GM18526 (cell line): ENCODE measurements around the gene ADCY2.

Experiments
- POLR2A ChIP-seq: IDR thresholded peaks from 3 replicates; pipeline ENCODE4 v1.6.1; 2011; ENCODE audit not compliant: insufficient read length; ENCODE audit errors: extremely low read depth

The ADCY2 gene

DNA sequence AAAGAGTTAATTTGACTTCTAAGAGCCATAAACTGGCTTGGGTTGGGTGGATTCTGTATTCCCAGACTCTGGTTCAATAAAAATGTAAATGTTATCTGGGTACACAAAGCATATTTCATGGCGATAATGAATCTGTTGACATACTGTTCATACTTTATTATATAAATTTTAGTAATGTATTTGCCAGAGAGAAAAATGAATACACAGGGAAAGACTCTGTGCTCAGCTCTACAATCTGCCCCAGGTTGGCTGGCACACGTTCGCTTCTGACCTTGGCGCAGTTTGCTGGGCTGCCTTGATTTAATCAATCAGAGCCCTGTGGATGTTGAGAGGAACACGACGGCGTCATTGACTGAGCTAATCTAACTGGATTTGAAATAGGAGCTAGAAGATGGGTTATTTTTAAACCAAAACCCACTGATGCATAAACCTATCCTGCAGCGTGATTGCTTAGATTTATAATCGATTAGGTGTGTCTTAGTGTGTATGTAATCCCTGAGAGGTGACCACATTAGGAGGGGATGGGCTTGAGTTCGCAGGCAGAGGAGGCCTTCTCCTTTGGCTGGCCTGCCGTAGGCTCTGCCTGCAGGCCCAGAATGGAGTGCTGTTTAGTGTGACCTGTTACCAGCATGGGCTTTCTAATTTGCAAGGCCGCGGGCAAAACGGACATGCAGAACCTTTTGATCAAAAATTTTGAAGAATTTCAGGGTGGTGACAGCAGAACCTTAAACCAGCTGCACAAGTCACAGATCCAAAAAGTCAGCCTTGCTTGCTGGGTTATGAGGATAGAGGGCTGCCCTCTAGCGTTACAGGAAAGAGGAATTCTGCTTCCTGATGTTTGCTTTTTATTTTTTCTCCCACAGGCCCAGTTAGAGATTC is 3.9 kb upstream of the ADCY2 start:
- TF ChIP-seq POLR2A, result no peak

DNA sequence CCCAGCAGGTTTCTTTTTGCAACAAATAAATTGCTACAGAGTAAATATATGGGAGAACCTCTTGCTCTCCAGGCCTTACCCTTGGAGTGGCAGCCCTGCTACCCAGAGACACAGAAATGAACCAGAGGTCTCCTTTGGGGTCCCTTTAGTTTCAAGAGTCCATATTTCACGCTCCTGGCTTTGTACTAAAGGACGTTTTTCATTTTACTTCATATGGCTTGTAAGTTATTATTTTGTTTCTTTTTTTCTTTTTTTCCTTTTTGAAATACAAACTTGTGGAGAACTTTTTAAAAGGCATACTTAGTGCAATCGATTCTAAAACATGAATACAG is 3.3 kb upstream of the ADCY2 start:
- no peak for TF ChIP-seq POLR2A

DNA sequence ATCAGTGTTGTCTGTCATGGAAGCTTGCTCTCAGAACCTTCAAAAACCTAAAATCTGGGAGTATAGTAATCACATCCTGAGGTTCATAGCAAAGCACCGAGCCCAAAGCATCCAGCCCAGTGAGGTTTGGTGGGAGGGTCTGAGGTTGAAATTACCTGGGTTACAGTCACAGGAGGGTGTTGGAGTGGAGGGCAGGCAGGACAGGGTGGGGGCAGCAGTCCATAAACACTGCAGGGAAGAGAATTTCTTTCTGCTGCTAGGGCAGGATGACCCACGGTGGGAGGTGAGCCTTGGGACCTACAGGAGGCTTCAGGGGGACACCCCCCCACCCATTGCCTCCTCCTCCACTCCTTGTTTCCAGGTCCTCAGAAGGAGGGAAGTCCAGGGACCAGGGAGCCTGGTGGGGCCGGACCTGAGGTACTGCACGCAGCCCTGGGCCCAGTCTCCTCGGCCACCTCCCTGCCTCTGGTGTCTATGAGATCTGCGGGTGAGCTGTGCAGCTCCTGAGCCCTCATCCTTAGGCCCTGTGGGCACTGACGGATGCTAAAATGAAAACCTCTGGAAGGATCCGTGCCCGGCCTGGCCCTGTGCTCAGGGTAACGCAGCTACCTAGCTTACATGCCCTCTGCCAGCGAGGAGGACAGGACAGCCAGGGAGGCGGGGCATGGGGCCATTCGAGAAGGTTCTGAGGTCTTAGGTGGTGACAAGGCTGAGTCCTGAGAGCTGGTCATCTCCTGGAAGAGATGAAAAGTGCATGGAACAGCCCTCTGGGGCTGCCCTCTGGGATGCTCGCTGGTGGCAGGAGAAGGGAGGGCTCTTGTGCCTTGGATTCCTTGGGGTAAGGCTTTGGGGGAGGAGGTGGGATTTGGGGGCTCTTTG is 1.8 kb upstream of the ADCY2 start:
- no peak for TF ChIP-seq POLR2A

DNA sequence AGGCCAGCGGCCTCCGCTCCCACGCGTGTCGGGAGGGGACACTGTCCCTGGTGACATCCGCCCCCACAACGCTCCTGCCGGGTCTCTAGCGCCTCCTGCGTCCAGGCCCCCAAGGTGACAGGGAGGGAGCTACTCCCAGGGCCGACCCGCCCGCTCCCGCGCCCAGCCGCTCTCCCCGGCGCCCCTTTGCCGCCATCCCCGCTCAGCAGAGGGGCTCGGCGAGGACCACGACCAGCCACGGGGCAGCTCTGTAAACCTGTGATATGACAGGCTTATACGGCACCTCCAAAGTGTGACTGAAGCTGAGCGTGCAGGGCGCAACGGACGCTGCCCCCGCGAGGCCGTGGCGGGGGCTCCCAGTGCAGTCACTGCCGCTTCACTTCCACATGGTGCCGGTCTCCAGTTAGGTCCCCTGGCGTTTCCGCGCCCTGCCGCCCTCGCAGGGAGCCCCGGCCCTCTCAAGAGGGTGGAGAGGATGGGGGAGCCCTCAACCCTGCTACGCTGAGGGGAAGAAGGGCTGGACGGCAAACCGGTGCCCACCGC is 978 bp upstream of the ADCY2 start:
- TF ChIP-seq POLR2A, result no peak

DNA sequence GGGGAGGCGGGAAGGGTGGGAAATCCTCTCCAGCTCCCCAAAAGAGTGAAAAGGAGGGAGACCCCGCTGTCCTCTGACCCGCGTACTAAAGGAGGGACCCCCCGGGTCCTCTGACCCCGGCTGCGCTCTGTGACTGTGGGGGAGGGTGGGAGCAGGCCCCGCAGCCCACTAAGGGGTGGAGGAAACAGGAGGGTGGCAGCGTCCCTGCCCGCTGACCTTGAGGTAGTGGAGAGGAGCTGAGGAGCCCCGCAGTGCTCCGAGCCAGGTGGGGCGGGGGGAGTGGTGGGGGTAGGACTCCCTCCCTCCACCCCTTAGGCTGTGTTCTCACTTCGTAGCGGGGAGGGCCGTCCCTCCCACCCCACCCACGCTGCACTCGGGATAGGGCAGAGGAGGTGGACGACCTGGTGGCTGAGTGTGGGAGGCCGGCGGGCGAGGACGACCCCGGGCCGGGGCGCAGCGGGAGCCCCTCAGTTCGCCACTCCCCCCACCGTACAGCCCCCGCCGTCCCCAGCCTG is 449 bp upstream of the ADCY2 start:
- TF ChIP-seq POLR2A, result no peak

DNA sequence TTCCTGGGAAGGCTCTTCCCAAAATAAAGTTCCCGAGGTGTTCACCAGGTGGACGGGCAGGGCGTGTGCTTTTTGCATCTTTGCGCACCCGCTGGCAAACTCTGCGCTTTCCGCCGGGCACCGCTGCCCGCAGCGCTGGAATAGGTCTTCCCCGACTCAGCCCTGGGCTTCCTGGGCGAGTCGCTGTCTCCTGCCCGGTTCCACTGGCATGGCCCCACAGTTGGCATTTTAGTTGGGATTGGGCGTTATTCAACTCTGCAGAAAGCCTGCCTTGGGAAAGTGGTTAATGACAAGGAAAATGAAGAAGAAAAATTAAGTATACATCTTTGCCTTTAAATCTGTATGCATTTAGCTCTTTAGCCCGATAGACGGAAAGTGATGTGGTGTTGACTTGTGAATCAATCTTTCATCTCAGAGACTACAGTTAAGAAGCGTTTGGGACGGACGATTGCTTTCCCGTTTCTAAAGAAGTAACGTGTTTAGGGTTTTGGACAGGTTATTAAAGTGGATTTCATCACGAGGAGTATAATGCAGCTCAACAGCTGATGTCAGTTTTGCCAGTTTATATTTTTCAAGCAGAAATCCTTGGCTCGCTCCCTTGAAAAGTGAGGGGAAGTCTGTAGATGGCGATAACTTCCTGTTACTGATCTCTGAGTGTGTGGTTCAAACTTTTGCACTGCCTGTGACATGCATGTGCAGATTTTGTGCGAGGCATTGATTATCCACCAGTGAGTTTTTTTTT is 946 bp downstream of the ADCY2 start:
- TF ChIP-seq POLR2A, result no peak

DNA sequence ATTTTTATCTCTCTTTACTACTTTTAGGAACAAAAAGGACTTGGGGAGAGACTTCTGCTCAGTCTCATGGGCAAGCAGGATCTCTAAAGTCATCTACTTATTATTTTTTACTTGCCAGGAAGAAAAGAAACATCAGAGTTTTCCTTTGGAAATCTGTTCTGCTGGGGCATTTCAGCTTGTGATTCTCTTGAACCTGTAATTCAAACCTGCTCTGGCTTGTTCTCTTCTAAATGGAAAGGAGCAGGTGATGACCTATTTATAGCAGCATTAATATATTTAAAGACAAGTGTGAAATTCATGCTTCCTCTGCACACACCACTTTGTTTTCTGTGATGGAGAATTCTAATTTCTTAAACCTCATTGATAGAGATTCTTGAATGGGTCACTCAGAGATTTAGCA is 2.0 kb downstream of the ADCY2 start:
- no peak for TF ChIP-seq POLR2A

DNA sequence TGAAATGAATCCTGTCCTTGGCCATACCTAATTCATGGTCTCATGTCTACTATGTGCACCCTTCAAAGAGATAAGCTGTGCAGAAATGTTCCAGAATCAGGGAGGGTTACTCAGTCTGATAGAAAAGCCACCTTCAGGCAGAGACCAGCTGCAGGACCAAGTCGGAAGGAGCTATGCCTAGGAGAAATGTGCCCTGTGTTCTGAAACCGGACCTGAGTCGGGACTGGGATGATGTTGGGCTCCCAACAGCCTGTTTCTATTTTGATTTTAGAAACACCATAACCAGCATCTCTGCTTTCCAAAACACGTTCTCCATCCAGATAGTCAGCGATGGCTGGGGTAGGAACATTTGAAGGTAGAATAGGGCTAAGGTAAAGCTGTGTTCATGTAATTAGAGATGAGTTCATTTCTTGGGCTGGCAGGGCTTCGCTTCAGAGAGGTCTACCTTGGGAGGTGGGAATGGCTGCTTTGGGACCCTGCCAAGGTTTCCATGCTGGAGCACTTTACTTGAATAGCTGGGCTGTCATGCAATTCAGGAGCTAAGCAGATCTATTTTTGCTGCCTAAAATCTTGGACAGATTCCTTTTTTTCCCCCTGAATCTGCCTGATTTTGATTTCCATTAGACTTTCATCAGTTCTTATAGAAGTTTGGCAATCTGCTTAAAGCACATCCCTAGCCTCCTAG is 2.8 kb downstream of the ADCY2 start:
- no peak for TF ChIP-seq POLR2A

DNA sequence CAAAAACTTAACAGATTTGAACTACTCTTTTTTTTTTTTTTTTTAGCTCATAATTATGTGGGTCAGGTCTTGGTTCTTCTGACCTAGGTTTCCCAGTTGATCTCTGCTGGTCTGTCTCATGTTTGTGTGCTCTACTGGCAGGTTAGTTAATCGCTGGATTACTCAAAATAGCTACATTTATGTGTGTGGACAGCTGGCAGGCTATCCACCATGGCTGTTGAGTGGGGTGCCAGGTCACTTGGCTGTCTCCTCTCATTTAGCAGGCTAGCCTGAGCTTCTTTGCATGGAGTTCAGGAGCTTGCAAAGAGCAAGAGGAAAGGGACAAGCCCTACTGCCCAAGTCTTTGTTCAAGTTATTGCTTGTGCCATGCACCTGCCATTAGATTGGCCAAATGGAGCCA is 9.3 kb downstream of the ADCY2 start:
- no peak for TF ChIP-seq POLR2A

DNA sequence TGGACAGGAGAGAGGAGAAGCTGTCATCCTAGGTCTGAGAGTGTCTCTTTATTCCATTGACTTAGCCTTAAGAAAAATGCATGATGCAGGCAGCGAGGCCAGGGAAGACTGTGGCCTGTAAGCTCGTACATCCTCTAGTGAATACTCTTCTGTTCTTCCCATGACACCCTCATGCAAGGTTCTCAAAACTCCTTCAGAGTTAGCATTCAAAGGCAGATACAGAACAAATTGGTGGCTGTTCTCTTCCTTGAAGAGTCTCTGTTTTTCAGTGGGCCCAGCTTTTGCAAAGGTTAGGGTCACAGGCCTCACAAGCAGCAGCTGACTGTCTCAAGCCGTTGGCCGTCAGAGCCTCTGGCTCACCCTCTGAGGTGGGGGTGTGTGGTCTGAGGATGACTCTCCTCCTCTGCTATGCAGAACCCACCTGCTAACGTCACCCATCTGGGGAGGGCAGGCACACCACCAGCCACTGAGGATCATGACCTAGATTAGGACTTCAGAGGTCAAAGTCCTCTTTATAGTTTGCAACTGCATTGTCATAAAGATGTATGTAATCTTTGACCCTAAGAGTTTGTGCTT is 15.1 kb downstream of the ADCY2 start:
- TF ChIP-seq POLR2A, result no peak

DNA sequence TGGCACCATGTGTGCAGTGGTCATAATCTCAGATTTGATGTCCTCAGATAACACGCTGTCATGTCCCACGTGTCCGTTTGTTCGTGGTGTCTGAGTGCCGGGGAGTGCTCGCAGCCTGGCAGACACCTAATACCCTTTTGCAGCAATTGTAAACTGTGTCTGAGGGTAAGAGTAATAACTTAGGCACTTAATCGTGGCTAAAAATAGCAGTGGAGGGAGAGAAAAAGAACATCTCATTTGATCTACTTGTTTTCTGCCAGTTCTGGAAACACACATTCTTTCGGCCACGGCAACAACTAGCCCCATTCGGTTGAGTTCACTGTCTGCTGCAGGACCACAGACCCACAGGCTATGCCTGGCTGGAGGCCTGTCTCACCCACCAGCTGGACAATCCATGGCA is 16.5 kb downstream of the ADCY2 start:
- TF ChIP-seq POLR2A, result no peak

DNA sequence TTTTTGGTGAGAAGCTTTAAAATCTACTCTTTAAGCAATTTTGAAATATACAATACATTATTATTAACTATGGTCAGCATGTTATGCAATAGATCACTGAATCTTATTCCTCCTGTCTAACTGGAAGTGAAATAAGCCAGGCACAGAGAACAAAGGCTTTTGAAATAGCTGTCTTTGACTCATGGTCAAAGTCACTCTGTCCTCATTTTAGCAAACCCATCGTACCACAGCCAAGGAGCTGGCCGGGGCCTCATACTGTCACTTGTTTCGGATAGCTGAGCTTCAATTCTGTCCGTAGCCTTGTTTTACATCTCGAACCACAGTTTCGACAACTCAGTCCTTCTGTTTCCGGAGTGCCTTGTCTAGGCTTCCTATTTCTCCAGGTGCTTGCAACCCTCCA is 19.2 kb downstream of the ADCY2 start:
- TF ChIP-seq POLR2A, result no peak

DNA sequence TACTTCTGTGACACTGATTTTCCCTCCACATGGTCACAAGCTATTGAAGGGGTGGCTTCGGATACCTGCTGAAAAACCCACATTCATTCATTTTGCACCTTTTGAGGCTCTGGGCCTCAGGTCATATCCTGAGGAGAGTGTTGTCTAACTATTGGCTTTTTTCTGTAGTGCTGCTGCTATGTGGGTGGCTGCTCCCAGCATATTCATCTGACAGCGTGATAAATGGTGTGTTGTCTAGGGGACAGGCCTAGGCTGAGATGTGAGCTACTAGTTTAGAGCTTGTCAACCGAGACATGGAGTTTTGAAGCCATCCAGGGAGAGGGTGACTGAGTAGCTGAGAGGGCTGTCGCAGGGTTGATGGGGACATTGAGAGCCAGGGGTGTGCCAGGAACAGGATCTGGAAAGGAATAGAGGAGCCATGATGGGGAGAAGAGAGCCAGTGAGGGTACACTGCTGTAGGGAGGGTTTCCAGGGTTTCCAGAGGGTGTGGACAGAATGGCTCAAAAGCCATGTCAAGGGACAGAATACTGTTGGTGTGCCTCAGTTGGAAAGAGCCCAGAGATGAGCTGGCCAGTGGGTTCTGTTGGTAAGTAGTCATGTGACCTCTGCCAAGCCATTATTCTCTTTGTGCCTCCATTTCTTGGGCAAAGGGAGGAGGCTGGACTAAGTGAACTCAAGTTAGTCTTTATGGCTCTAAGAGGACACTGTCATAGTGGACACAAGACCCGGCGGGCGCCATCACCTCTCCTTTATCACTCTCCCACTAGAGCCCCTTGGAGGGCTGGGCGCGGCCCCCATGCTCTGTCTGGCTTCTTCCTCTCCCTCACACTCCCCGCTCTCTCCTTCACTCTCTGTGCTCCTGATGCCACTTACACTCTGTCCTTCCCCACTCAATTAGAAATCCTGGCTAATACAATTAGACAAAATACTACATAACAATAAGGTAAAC is 19.9 kb downstream of the ADCY2 start:
- TF ChIP-seq POLR2A, result no peak
